Spleen (tissue), 7 donors: ENCODE data around the gene SUMF1.

ENCODE experiments used
- POLR2A ChIP-seq, 3 donors: fragments of 450-650 bp; IDR thresholded peaks; one replicate each; pipeline ENCODE4 v1.5.1; 2017; ENCODE audit warnings: antibody characterized with exemption in 3 of 3, mild to moderate bottlenecking in 1 of 3
- POLR2AphosphoS5 ChIP-seq, 3 donors: sonication (generic); formaldehyde crosslinking; IDR thresholded peaks; one replicate each; pipeline ENCODE4 v1.5.1; 2017; ENCODE audit warnings: antibody characterized with exemption in 3 of 3
- TF ChIP-seq, protein P1 (sequence below), 11 experiments: fragments of 200-600 bp in 7 of 11; fragments of 450-650 bp in 4 of 11; sonication (generic) in 4 of 11; IDR thresholded peaks in 8 of 11; conservative IDR thresholded peaks in 3 of 11; 1 replicate in 7 of 11; 2 replicates in 4 of 11; pipeline versions ENCODE4 v1.4.0 to v1.8.0; 2016 to 2021; ENCODE audit warnings: antibody characterized with exemption in 11 of 11, inconsistent platforms in 4 of 11, mild to moderate bottlenecking in 1 of 11
- donor health status: DM: no; HTN: no; CAD: no; lungs with moderate emphysema.
- donor health status: DM: no; HTN: no; CAD: no.
- donor health status: DM: no; HTN: no; CAD: no.

- TF ChIP-seq, protein P1, sequence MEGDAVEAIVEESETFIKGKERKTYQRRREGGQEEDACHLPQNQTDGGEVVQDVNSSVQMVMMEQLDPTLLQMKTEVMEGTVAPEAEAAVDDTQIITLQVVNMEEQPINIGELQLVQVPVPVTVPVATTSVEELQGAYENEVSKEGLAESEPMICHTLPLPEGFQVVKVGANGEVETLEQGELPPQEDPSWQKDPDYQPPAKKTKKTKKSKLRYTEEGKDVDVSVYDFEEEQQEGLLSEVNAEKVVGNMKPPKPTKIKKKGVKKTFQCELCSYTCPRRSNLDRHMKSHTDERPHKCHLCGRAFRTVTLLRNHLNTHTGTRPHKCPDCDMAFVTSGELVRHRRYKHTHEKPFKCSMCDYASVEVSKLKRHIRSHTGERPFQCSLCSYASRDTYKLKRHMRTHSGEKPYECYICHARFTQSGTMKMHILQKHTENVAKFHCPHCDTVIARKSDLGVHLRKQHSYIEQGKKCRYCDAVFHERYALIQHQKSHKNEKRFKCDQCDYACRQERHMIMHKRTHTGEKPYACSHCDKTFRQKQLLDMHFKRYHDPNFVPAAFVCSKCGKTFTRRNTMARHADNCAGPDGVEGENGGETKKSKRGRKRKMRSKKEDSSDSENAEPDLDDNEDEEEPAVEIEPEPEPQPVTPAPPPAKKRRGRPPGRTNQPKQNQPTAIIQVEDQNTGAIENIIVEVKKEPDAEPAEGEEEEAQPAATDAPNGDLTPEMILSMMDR (IDR thresholded peaks at IDR 0.05 in 8 of 11, conservative IDR thresholded peaks at IDR 0.05 in 3 of 11): no peak
- TF ChIP-seq POLR2AphosphoS5 (IDR thresholded peaks at IDR 0.05): no peak
- TF ChIP-seq POLR2A (IDR thresholded peaks at IDR 0.05): no peak
These were observed 40.2 kb downstream of the SUMF1 start for GRCh38 chr3:4426782-4427344.
